Measurements from ENCODE around the gene HNRNPA3. TPM values are rescaled to one million over a fixed set of nuclear protein-coding genes. Genes with fewer than 3 reads are reported as not detected.
"Not testable (repeated sequence)": the region's sequence is repeated elsewhere in the genome, so short reads cannot be mapped to it uniquely, and the experiment has no call there.

Gene HNRNPA3
- total RNA-seq, 1 experiment from 2014 or later = 179 TPM

GRCh38 chr2:177212891-177213856 lies 580 bp downstream of the HNRNPA3 start:
- ChIA-PET POLR2A (interaction anchor here (0.6 to 5.0 kb wide), 34 partner anchors 9 to 1052 kb away, joined by 3 to 139 read pairs (median 12); partner anchors contain the start of genes AGPS and NFE2L2), CTCF (interaction anchor here (0.6 to 2.2 kb wide), 5 partner anchors 45 to 83 kb away, joined by 3 to 16 read pairs (median 4); no protein-coding TSS in a partner anchor)
- peak overlapping the region; percentile 100 for H3K27ac Mint-ChIP-seq (ENCODE audit: low read depth, unreplicated experiment)
- no peaks in the 10 kb centered on the region for H3K27me3 Mint-ChIP-seq (ENCODE audit: insufficient read depth, unreplicated experiment)
- TF ChIP-seq, protein P1, sequence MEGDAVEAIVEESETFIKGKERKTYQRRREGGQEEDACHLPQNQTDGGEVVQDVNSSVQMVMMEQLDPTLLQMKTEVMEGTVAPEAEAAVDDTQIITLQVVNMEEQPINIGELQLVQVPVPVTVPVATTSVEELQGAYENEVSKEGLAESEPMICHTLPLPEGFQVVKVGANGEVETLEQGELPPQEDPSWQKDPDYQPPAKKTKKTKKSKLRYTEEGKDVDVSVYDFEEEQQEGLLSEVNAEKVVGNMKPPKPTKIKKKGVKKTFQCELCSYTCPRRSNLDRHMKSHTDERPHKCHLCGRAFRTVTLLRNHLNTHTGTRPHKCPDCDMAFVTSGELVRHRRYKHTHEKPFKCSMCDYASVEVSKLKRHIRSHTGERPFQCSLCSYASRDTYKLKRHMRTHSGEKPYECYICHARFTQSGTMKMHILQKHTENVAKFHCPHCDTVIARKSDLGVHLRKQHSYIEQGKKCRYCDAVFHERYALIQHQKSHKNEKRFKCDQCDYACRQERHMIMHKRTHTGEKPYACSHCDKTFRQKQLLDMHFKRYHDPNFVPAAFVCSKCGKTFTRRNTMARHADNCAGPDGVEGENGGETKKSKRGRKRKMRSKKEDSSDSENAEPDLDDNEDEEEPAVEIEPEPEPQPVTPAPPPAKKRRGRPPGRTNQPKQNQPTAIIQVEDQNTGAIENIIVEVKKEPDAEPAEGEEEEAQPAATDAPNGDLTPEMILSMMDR (IDR thresholded peaks at IDR 0.05; ENCODE audit: unreplicated experiment) = no peak
- no peaks in the 10 kb centered on the region for H3K9me3 Mint-ChIP-seq (ENCODE audit: unreplicated experiment)
- peak overlapping the region; percentile 91 for H3K4me3 Mint-ChIP-seq (ENCODE audit: unreplicated experiment)
- intact Hi-C loops (cut with micrococcal nuclease) = loop anchor here (1.0 to 5.0 kb wide), 3 partner anchors 41 to 119 kb away; no protein-coding TSS in a partner anchor
- peak; percentile 92 for DNase-seq (ENCODE audit: unreplicated experiment)
- BruUV-seq (replicated peaks) = TSS peak; percentile 42
- peaks cover 13% of the 10 kb centered on the region for H3K4me1 Mint-ChIP-seq (ENCODE audit: insufficient read depth, unreplicated experiment)
- H3K36me3 Mint-ChIP-seq (ENCODE audit: insufficient read depth, unreplicated experiment) = peaks cover 65% of the 10 kb centered on the region

DNA sequence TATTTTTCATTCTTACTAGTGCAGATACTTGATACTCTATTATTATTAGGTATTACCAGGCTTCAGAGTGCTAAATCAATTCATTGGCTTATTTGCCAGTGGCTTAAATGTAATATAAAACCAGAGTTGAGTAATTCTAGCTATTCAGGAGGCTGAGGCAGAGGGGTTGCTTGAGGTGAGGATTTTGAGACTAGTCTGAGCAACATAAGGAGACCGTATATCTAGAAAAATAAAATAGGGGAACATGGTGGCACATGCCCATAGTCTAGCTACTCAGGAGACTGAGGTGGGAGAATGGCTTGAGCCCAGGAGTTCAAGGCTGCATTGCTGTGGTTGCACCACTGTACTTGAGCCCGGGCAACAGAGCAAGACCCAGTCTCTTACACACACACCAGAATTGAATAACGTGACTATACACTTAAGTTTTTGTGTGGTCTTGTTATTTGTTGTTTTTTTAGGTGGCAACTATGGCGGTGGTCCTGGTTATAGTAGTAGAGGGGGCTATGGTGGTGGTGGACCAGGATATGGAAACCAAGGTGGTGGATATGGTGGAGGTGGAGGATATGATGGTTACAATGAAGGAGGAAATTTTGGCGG lies 4.8 kb downstream of the HNRNPA3 start:
- H3K9me3 Mint-ChIP-seq (ENCODE audit: unreplicated experiment) = no peaks in the 10 kb centered on the region
- no TSS peak for BruUV-seq (replicated peaks)
- H3K27ac Mint-ChIP-seq (ENCODE audit: low read depth, unreplicated experiment) = peak overlapping the region; percentile 74
- peaks cover 97% of the 10 kb centered on the region for H3K36me3 Mint-ChIP-seq (ENCODE audit: insufficient read depth, unreplicated experiment)
- no peaks in the 10 kb centered on the region for H3K27me3 Mint-ChIP-seq (ENCODE audit: insufficient read depth, unreplicated experiment)
- intact Hi-C loops (cut with micrococcal nuclease) = no loop called here
- H3K4me3 Mint-ChIP-seq (ENCODE audit: unreplicated experiment) = no peak overlapping the region
- CTCF ChIA-PET = interaction anchor here (0.6 to 1.6 kb wide), 6 partner anchors 12 to 1749 kb away, joined by 3 to 5 read pairs (median 4); no protein-coding TSS in a partner anchor
- POLR2A ChIA-PET = interaction anchor here (1.0 to 2.5 kb wide), 5 partner anchors 9 to 52 kb away, joined by 3 to 13 read pairs (median 5); partner anchors contain the start of gene NFE2L2
- DNase-seq (ENCODE audit: unreplicated experiment) = no peak
- TF ChIP-seq, protein P1 (IDR thresholded peaks at IDR 0.05; ENCODE audit: unreplicated experiment) = no peak
- H3K4me1 Mint-ChIP-seq (ENCODE audit: insufficient read depth, unreplicated experiment) = peaks cover 18% of the 10 kb centered on the region

GRCh38 chr2:177219787-177220186 lies 7.2 kb downstream of the HNRNPA3 start:
- H3K36me3 Mint-ChIP-seq (ENCODE audit: insufficient read depth, unreplicated experiment) = peaks cover 100% of the 10 kb centered on the region
- POLR2A ChIA-PET = interaction anchor here (0.7 to 2.9 kb wide), 3 partner anchors 9 to 56 kb away, joined by 3 to 17 read pairs (median 4); no protein-coding TSS in a partner anchor
- CTCF ChIA-PET = interaction anchor here (0.6 kb wide), 1 partner anchor 45 kb away, joined by 3 read pairs; no protein-coding TSS in a partner anchor
- H3K9me3 Mint-ChIP-seq (ENCODE audit: unreplicated experiment); intact Hi-C loops (cut with micrococcal nuclease); BruUV-seq (replicated peaks); H3K4me3 Mint-ChIP-seq (ENCODE audit: unreplicated experiment); H3K27me3 Mint-ChIP-seq (ENCODE audit: insufficient read depth, unreplicated experiment); DNase-seq (ENCODE audit: unreplicated experiment); H3K27ac Mint-ChIP-seq (ENCODE audit: low read depth, unreplicated experiment): not testable (repeated sequence)
- peaks cover 25% of the 10 kb centered on the region for H3K4me1 Mint-ChIP-seq (ENCODE audit: insufficient read depth, unreplicated experiment)

- peaks cover 15% of the 10 kb centered on the region for H3K4me1 Mint-ChIP-seq (ENCODE audit: insufficient read depth, unreplicated experiment)
- no peak overlapping the region for H3K4me3 Mint-ChIP-seq (ENCODE audit: unreplicated experiment)
- ChIA-PET CTCF (interaction anchor here (1.1 kb wide), 1 partner anchor 501 kb away, joined by 3 read pairs; no protein-coding TSS in a partner anchor), POLR2A (interaction anchor here (0.7 to 6.2 kb wide), 7 partner anchors 9 to 75 kb away, joined by 3 to 32 read pairs (median 7); partner anchors contain the start of genes HNRNPA3 and NFE2L2)
- TF ChIP-seq, protein P1 (IDR thresholded peaks at IDR 0.05; ENCODE audit: unreplicated experiment) = no peak
- intact Hi-C loops (cut with micrococcal nuclease) = no loop called here
- no peak overlapping the region for H3K27ac Mint-ChIP-seq (ENCODE audit: low read depth, unreplicated experiment)
- no peak for DNase-seq (ENCODE audit: unreplicated experiment)
- H3K9me3 Mint-ChIP-seq (ENCODE audit: unreplicated experiment) = no peaks in the 10 kb centered on the region
- H3K27me3 Mint-ChIP-seq (ENCODE audit: insufficient read depth, unreplicated experiment) = no peaks in the 10 kb centered on the region
- peaks cover 100% of the 10 kb centered on the region for H3K36me3 Mint-ChIP-seq (ENCODE audit: insufficient read depth, unreplicated experiment)
- no TSS peak for BruUV-seq (replicated peaks)
These were observed 8.9 kb downstream of the HNRNPA3 start for GRCh38 chr2:177221534-177221933.

Measured in MCF 10A (cell line).